K562 (cell line): ENCODE data around the gene TBX1. TPM values are rescaled to one million over a fixed set of nuclear protein-coding genes. Genes with fewer than 3 reads are reported as not detected.

ENCODE experiments used
- CBFA2T3 ChIP-seq: fragments of 450-650 bp; IDR thresholded peaks from 2 replicates; pipeline ENCODE4 v1.6.1; 2017
- CHCHD3 ChIP-seq: fragments of 250-450 bp; sonication (Bioruptor Pico); IDR thresholded peaks from 2 replicates; pipeline ENCODE4 v2.1.2; 2022; ENCODE audit warnings: mild to moderate bottlenecking
- E2F6 ChIP-seq, 2 experiments: IDR thresholded peaks; 2 replicates each; pipeline ENCODE4 v1.6.1; 2011; ENCODE audit warnings: borderline replicate concordance in 1 of 2, control low read depth in 1 of 2, low read depth in 1 of 2, low read length in 1 of 2, mild to moderate bottlenecking in 1 of 2, mixed read lengths in 1 of 2, moderate library complexity in 1 of 2; ENCODE audit not compliant: insufficient read depth in 1 of 2, insufficient read length in 1 of 2, poor library complexity in 1 of 2, severe bottlenecking in 1 of 2; ENCODE audit errors: extremely low read depth in 1 of 2
- ETS2 ChIP-seq: IDR thresholded peaks from 2 replicates; pipeline ENCODE4 v1.6.1; 2016; ENCODE audit warnings: borderline replicate concordance, missing genetic modification characterization, mild to moderate bottlenecking, moderate library complexity, missing compliant biosample characterization; ENCODE audit not compliant: poor library complexity, severe bottlenecking
- HDAC6 ChIP-seq: IDR thresholded peaks from 2 replicates; pipeline ENCODE4 v1.6.1; 2012; ENCODE audit warnings: low read depth, mild to moderate bottlenecking, control low read depth, inconsistent platforms, low read length, moderate library complexity
- HDAC8 ChIP-seq: fragments of 450-650 bp; IDR thresholded peaks from 2 replicates; pipeline ENCODE4 v1.6.1; 2016; ENCODE audit warnings: mild to moderate bottlenecking, missing genetic modification characterization, moderate library complexity, missing compliant biosample characterization
- HOXB6 ChIP-seq: fragments of 250-450 bp; sonication (Bioruptor Pico); IDR thresholded peaks from 2 replicates; pipeline ENCODE4 v1.5.1; 2022; ENCODE audit warnings: mild to moderate bottlenecking, borderline replicate concordance
- KDM2B ChIP-seq: fragments of 250-450 bp; sonication (Bioruptor Pico); IDR thresholded peaks from 2 replicates; pipeline ENCODE4 v1.8.0; 2021; ENCODE audit warnings: mild to moderate bottlenecking, moderate library complexity
- KDM5B ChIP-seq: fragments of 200-600 bp; sonication (generic); IDR thresholded peaks from 2 replicates; pipeline ENCODE4 v1.6.1; 2012; ENCODE audit warnings: low read depth, mild to moderate bottlenecking, moderate library complexity, low read length, control low read depth, inconsistent platforms; ENCODE audit not compliant: insufficient replicate concordance
- MEF2D ChIP-seq: conservative IDR thresholded peaks from 2 replicates; pipeline ENCODE4 v1.6.1; 2016; ENCODE audit warnings: low read depth, missing genetic modification characterization, missing compliant biosample characterization
- PHF21A ChIP-seq: fragments of 450-650 bp; IDR thresholded peaks from 2 replicates; pipeline ENCODE4 v1.6.1; 2017; ENCODE audit warnings: low read depth, borderline replicate concordance
- RAD21 ChIP-seq, 2 experiments: fragments of 250-450 bp in 1 of 2; fragments of 450-650 bp in 1 of 2; sonication (Bioruptor Pico) in 1 of 2; formaldehyde crosslinking in 1 of 2; IDR thresholded peaks in 1 of 2; conservative IDR thresholded peaks in 1 of 2; 2 replicates each; pipeline versions ENCODE4 v1.4.0 to v1.8.0; 2020 to 2022; ENCODE audit warnings: mild to moderate bottlenecking in 2 of 2, moderate library complexity in 1 of 2
- RB1 ChIP-seq: fragments of 450-650 bp; IDR thresholded peaks from 2 replicates; pipeline ENCODE4 v1.6.1; 2017; ENCODE audit warnings: low read depth, mild to moderate bottlenecking
- SMC3 ChIP-seq: conservative IDR thresholded peaks from 2 replicates; pipeline ENCODE4 v1.6.1; 2011; ENCODE audit warnings: low read depth, low read length, improper control_type of control experiment; ENCODE audit not compliant: insufficient read depth
- ZNF121 ChIP-seq: sonication (generic); formaldehyde crosslinking; conservative IDR thresholded peaks from 2 replicates; pipeline ENCODE4 v1.8.0; 2022; ENCODE audit warnings: missing genetic modification reagents
- ZNF778 ChIP-seq: fragments of 450-650 bp; formaldehyde crosslinking; IDR thresholded peaks from 2 replicates; pipeline ENCODE4 v1.4.0; 2020; ENCODE audit warnings: mild to moderate bottlenecking, moderate library complexity
- polyA plus RNA-seq, 8 experiments: library from polyadenylated mRNA; depleted of rRNA in 4 of 8; stranded (reverse) in 5 of 8; unstranded in 3 of 8; fragments of >200 nt; fragmentation: Nextera tagmentation in 2 of 8; fragmentation: Illumina TruSeq in 1 of 8; extraction: Ambion mirVana in 2 of 8; extraction: Trizol in 1 of 8; gene quantifications; 2 replicates each; pipeline versions ENCODE4 v1.2.1 to v1.2.3, GENCODE V29; 2011 to 2014; ENCODE audit warnings: inconsistent platforms in 1 of 8, missing spikeins in 1 of 8
- total RNA-seq, 7 experiments: library from RNA; depleted of rRNA in 6 of 7; stranded (reverse); fragments of >200 nt in 6 of 7; fragmentation: Illumina TruSeq in 2 of 7; extraction: Trizol in 2 of 7; gene quantifications; 2 replicates each; pipeline versions ENCODE4 v1.2.1 to v1.2.3, GENCODE V29; 2011 to 2021; ENCODE audit warnings: low replicate concordance in 1 of 7
- TF ChIP-seq, protein P1 (sequence below): fragments of 450-650 bp; formaldehyde crosslinking; IDR thresholded peaks from 2 replicates; pipeline ENCODE4 v1.4.0; 2020; ENCODE audit warnings: mild to moderate bottlenecking

TBX1 gene
- total and polyA plus RNA-seq, 9 of the 15 experiments (the other 6 are each of a cell fraction or from before 2014, with no cell fraction given): 0.07 to 35.0 (median 3.9) TPM

DNA sequence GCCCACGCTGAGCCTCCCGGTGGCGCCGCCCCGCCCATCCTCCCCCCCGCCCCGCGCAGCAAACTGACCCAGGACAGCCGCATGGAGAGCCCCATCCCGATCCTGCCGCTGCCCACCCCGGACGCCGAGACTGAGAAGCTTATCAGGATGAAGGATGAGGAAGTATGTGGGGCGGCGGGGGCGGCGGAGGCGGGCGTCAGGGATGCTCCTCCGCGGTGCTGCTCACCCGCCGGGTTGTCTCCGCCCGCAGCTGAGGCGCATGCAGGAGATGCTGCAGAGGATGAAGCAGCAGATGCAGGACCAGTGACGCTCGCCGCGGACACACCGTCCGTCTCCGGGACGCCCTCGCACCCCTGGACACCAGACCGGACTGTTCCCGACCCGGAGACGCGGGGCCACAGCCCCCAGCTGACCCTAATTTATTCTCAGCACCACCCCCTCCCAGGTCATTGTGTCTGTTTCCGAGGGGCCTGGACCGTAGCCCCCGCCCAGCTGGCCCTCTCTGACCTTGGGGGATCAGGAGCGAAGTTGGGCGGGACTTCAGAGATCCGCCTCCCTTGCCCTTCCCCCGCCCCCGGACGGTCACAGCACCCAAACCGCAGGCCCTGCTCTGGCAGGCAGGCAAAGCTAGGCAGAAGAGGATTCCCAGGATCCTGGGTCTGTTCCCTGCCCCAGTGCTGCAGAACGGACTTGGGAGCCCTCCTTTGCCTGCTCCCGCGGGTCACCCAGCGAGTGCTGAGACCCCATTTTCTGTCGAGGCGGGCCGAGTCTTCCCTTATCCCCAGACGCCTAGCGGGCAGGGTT lies 38.2 kb upstream of the TBX1 start (continued):
- TF ChIP-seq, protein P1, sequence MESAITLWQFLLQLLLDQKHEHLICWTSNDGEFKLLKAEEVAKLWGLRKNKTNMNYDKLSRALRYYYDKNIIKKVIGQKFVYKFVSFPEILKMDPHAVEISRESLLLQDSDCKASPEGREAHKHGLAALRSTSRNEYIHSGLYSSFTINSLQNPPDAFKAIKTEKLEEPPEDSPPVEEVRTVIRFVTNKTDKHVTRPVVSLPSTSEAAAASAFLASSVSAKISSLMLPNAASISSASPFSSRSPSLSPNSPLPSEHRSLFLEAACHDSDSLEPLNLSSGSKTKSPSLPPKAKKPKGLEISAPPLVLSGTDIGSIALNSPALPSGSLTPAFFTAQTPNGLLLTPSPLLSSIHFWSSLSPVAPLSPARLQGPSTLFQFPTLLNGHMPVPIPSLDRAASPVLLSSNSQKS: no peak
- no peak for TF ChIP-seq HDAC8
- TF ChIP-seq PHF21A: peak; percentile 62; the same call in 1 of the 2 replicates
- TF ChIP-seq MEF2D (tag): peak; percentile 82
- TF ChIP-seq ETS2 (tag): no peak
- no peak for TF ChIP-seq RAD21 (CRISPR knock-in tag; conservative IDR thresholded peaks at IDR 0.05 in 1 of 2, IDR thresholded peaks at IDR 0.05 in 1 of 2)
- TF ChIP-seq CBFA2T3: peak; percentile 56
- TF ChIP-seq KDM2B (CRISPR knock-in tag): peak; percentile 95
- TF ChIP-seq HOXB6: no peak
- peak; percentile 38 for TF ChIP-seq RB1
- peak; percentile 57 to 62 for TF ChIP-seq E2F6 (IDR thresholded peaks at IDR 0.05; ENCODE audit: borderline replicate concordance in 1 of 2, extremely low read depth in 1 of 2, insufficient read depth in 1 of 2, insufficient read length in 1 of 2, low read depth in 1 of 2, low read length in 1 of 2, poor library complexity in 1 of 2, severe bottlenecking in 1 of 2)
- peak; percentile 63 for TF ChIP-seq CHCHD3
- TF ChIP-seq ZNF778 (CRISPR knock-in tag): no peak
- TF ChIP-seq KDM5B: no peak
- TF ChIP-seq HDAC6: 0 out of 2 replicates have a peak, but pooled peaks have one; percentile 79
- no peak for TF ChIP-seq ZNF121 (CRISPR knock-in tag)
- no peak for TF ChIP-seq SMC3
